RWPE2 (cell line): ENCODE results near the gene TIPARP.

ENCODE experiments used
- ATAC-seq: fragments of 200-7000 bp; cut with Tn5 transposase; 3 replicates; pipeline ENCODE4 v1.9.1; 2021; ENCODE audit warnings: low read depth
- DNase-seq: peaks from one replicate; pipeline ENCODE4 v3.0.0-alpha.2; 2020; ENCODE audit warnings: low spot score
- H3K27ac ChIP-seq: fragments of 450-650 bp; 2 replicates; pipeline ENCODE4 v1.5.1; 2017; ENCODE audit warnings: mild to moderate bottlenecking; ENCODE audit not compliant: poor library complexity, severe bottlenecking
- H3K27me3 ChIP-seq: fragments of 250-450 bp; sonication (Bioruptor Pico); 2 replicates; pipeline ENCODE4 v1.5.1; 2021; ENCODE audit warnings: mild to moderate bottlenecking, moderate library complexity; ENCODE audit not compliant: insufficient read depth, poor library complexity, severe bottlenecking
- H3K36me3 ChIP-seq: fragments of 250-450 bp; sonication (Bioruptor Pico); 2 replicates; pipeline ENCODE4 v1.5.1; 2020; ENCODE audit warnings: low read depth, mild to moderate bottlenecking, moderate library complexity
- H3K4me1 ChIP-seq: fragments of 250-450 bp; sonication (Bioruptor Pico); 2 replicates; pipeline ENCODE4 v1.5.1; 2021; ENCODE audit warnings: mild to moderate bottlenecking, moderate library complexity; ENCODE audit not compliant: insufficient read depth, poor library complexity, severe bottlenecking
- H3K4me3 ChIP-seq: fragments of 250-450 bp; sonication (Bioruptor Pico); 2 replicates; pipeline ENCODE4 v1.5.1; 2021; ENCODE audit warnings: mild to moderate bottlenecking, moderate library complexity; ENCODE audit not compliant: severe bottlenecking
- H3K9me3 ChIP-seq: fragments of 250-450 bp; sonication (Bioruptor Pico); 2 replicates; pipeline ENCODE4 v1.5.1; 2021; ENCODE audit warnings: mild to moderate bottlenecking, moderate library complexity; ENCODE audit not compliant: severe bottlenecking
- TF ChIP-seq, protein P1 (sequence below): fragments of 450-650 bp; IDR thresholded peaks from one replicate; pipeline ENCODE4 v1.5.1; 2017; ENCODE audit warnings: mild to moderate bottlenecking, moderate library complexity; ENCODE audit not compliant: poor library complexity, severe bottlenecking

Gene TIPARP

DNA sequence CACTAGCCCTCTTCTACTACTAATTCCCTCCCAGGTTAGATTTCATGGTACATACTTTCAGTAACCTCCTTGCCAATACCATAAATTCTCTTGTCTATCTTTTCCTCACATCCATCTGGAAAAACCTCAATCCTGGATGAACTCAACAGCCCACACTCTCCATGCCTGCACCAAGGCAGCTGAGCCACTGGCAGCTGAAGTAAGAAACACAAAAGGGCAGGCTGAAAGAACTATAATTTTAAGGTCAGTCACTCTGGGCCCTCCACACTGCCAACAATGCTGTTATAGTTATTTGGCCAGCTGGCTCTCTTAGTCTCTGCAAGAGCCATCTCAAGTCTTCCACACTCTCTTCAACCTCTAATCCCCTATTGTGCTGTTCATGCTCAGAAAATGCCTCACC is 15.1 kb upstream of the TIPARP start:
- Histone ChIP-seq H3K27me3 (no peaks in the 10 kb centered on the region), H3K9me3 (no peaks in the 10 kb centered on the region), H3K4me1 (no peaks in the 10 kb centered on the region), H3K36me3 (no peaks in the 10 kb centered on the region), H3K4me3 (no peak overlapping the region), H3K27ac (no peak overlapping the region)
- TF ChIP-seq, protein P1, sequence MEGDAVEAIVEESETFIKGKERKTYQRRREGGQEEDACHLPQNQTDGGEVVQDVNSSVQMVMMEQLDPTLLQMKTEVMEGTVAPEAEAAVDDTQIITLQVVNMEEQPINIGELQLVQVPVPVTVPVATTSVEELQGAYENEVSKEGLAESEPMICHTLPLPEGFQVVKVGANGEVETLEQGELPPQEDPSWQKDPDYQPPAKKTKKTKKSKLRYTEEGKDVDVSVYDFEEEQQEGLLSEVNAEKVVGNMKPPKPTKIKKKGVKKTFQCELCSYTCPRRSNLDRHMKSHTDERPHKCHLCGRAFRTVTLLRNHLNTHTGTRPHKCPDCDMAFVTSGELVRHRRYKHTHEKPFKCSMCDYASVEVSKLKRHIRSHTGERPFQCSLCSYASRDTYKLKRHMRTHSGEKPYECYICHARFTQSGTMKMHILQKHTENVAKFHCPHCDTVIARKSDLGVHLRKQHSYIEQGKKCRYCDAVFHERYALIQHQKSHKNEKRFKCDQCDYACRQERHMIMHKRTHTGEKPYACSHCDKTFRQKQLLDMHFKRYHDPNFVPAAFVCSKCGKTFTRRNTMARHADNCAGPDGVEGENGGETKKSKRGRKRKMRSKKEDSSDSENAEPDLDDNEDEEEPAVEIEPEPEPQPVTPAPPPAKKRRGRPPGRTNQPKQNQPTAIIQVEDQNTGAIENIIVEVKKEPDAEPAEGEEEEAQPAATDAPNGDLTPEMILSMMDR: no peak
- no peak for ATAC-seq
- no peak for DNase-seq

DNA sequence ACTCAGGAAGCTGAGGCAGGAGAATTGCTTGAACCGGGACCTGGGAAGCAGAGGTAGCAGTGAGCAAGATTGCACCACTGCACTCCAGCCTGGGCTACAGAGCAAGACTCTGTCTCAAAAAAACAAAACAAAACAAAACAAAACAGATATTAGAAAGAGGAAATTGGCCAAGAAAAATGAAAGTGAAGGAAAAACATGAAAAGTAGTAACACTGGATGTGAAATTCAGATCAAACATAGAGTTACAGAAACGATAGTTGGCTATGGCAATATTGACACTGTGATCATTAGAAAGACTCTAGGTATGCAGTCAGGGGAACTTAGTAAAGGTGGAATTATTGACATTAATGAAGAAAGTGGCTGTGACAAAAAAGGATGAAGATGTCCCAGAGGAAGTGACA is 13.2 kb upstream of the TIPARP start:
- Histone ChIP-seq H3K4me3 (no peak overlapping the region), H3K4me1 (peaks cover 4% of the 10 kb centered on the region), H3K27me3 (no peaks in the 10 kb centered on the region), H3K27ac (no peak overlapping the region), H3K9me3 (no peaks in the 10 kb centered on the region), H3K36me3 (no peaks in the 10 kb centered on the region)
- DNase-seq: no peak
- TF ChIP-seq, protein P1: no peak
- no peak for ATAC-seq

- Histone ChIP-seq H3K27me3 (no peaks in the 10 kb centered on the region), H3K9me3 (no peaks in the 10 kb centered on the region), H3K4me1 (peaks cover 4% of the 10 kb centered on the region), H3K36me3 (no peaks in the 10 kb centered on the region), H3K27ac (no peak overlapping the region), H3K4me3 (no peak overlapping the region)
- ATAC-seq: no peak
- DNase-seq: no peak
- TF ChIP-seq, protein P1: no peak
Measured at GRCh38 chr3:156664011-156664830, 10.2 kb upstream of the TIPARP start.

DNA sequence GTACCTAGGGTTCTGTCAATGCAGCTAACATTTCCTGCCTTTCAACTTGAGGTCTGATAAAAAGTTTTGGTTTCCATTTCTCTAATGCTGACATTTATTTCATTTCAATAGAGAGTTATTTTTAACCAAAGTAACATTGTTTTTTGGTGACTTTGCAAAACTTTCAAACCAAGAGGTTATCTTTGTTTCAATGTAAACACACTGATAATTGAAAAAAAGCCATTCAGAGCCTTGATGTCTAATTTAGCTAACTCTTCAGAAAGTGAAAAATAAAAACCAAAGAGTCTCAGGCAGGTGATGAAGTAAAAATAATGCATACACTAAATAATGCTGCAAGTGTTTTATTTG is 9.6 kb upstream of the TIPARP start:
- Histone ChIP-seq H3K27me3 (no peaks in the 10 kb centered on the region), H3K9me3 (no peaks in the 10 kb centered on the region), H3K27ac (no peak overlapping the region), H3K4me1 (peaks cover 4% of the 10 kb centered on the region), H3K36me3 (no peaks in the 10 kb centered on the region), H3K4me3 (no peak overlapping the region)
- TF ChIP-seq, protein P1: no peak
- DNase-seq (no peak), ATAC-seq (no peak)

GRCh38 chr3:156665291-156665690 is 9.1 kb upstream of the TIPARP start:
- no peaks in the 10 kb centered on the region for H3K27me3 ChIP-seq
- no peaks in the 10 kb centered on the region for H3K9me3 ChIP-seq
- ATAC-seq (peak; percentile 42; the same call in 1 of the 3 replicates), DNase-seq (no peak)
- H3K27ac ChIP-seq: no peak overlapping the region
- TF ChIP-seq, protein P1: no peak
- no peak overlapping the region for H3K4me3 ChIP-seq
- H3K36me3 ChIP-seq: no peaks in the 10 kb centered on the region
- H3K4me1 ChIP-seq: peaks cover 4% of the 10 kb centered on the region
